Ovary (tissue), 9 donors: ENCODE measurements around the gene CCNQ. TPM values are rescaled to one million over a fixed set of nuclear protein-coding genes. Genes with fewer than 3 reads are reported as not detected.
A peak's percentile ranks its signal among the peaks of the same experiment; 100 is the strongest.

Experiments used
- DNase-seq, 5 donors: peaks; one replicate each; pipeline ENCODE4 v3.0.0-alpha.2; 2019 to 2020
- H3K27ac ChIP-seq, 2 donors: fragments of 200-600 bp; one replicate each; pipeline versions ENCODE4 v1.5.1 to v1.8.0; 2019 to 2022
- H3K27me3 ChIP-seq: fragments of 200-600 bp; one replicate; pipeline ENCODE4 v1.8.0; 2022
- H3K36me3 ChIP-seq: fragments of 200-600 bp; sonication (generic); one replicate; pipeline ENCODE4 v1.5.1; 2019
- H3K4me1 ChIP-seq: one replicate; pipeline ENCODE4 v1.8.1; 2013; ENCODE audit warnings: mild to moderate bottlenecking, moderate library complexity; ENCODE audit not compliant: insufficient read depth
- H3K4me3 ChIP-seq: fragments of 200-600 bp; sonication (generic); one replicate; pipeline ENCODE4 v1.5.1; 2017
- H3K9me3 ChIP-seq, 2 donors: fragments of 200-600 bp in 1 of 2; sonication (generic) in 1 of 2; one replicate each; pipeline versions ENCODE4 v1.5.1 to v1.8.1; 2013 to 2019; ENCODE audit warnings: mild to moderate bottlenecking in 1 of 2, moderate library complexity in 1 of 2
- EP300 ChIP-seq: sonication (generic); formaldehyde crosslinking; IDR thresholded peaks from one replicate; pipeline ENCODE4 v1.6.1; 2017; ENCODE audit warnings: antibody characterized with exemption
- POLR2A ChIP-seq: fragments of 450-650 bp; IDR thresholded peaks from one replicate; pipeline ENCODE4 v1.6.1; 2017; ENCODE audit warnings: antibody characterized with exemption, mild to moderate bottlenecking, moderate library complexity
- WGBS, 3 donors: extraction: QIAGEN DNeasy Blood & Tissue Kit in 1 of 3; methylation state at CpG; one replicate each; pipeline versions ENCODE4 v1.1.5 to v1.1.7; 2013 to 2017; 5-methylcytosine and 5-hydroxymethylcytosine counted together
- intact Hi-C, 4 donors: fragments of 100-400 bp; cut with DNase I; formaldehyde crosslinking; loops; one replicate each; pipeline versions ENCODE4 v1.11.0 to v1.15.1; 2022 to 2023
- polyA plus RNA-seq, 2 donors: library from polyadenylated mRNA; stranded (reverse); fragments of 200-250 nt in 1 of 2; fragments of 350-450 nt in 1 of 2; fragmentation: Illumina TruSeq in 1 of 2; extraction: RNeasy Lipid Tissue Mini Kit (QIAGEN cat#74804) in 1 of 2; gene quantifications; one replicate each; pipeline ENCODE4 v1.2.3, GENCODE V29; 2013 to 2014
- total RNA-seq, 7 donors: library from RNA; depleted of rRNA in 2 of 7; stranded (reverse); fragments of >200 nt in 2 of 7; fragmentation: NEBNext Ultra II Directional in 3 of 7; extraction: Animal tissue kit (Norgen Biotek cat#: 25700) in 3 of 7; gene quantifications; one replicate each; pipeline versions ENCODE4 v1.1.0 to v1.2.4, GENCODE V29; 2016 to 2023
- TF ChIP-seq, protein P1 (sequence below), 3 donors: fragments of 450-650 bp in 2 of 3; fragments of 200-600 bp in 1 of 3; IDR thresholded peaks; one replicate each; pipeline versions ENCODE4 v1.5.1 to v1.8.0; 2016 to 2022; ENCODE audit warnings: antibody characterized with exemption in 3 of 3, mild to moderate bottlenecking in 1 of 3
- donor health status: DM: no; HTN: no; CAD: no; lungs with moderate emphysema.
- donor health status: DM: no; HTN: no; CAD: no.
- donor health status: Bipolar disorder and iron deficiency.
- donor health status: DM: yes; HTN: yes; CAD: no.
- donor health status: DM: no; HTN: no; CAD: no.
- donor health status: DM: yes; HTN: yes; CAD: no.

CCNQ gene
- total and polyA plus RNA-seq, 9 donors = 15.5 to 23.8 (median 19.3) TPM

DNA sequence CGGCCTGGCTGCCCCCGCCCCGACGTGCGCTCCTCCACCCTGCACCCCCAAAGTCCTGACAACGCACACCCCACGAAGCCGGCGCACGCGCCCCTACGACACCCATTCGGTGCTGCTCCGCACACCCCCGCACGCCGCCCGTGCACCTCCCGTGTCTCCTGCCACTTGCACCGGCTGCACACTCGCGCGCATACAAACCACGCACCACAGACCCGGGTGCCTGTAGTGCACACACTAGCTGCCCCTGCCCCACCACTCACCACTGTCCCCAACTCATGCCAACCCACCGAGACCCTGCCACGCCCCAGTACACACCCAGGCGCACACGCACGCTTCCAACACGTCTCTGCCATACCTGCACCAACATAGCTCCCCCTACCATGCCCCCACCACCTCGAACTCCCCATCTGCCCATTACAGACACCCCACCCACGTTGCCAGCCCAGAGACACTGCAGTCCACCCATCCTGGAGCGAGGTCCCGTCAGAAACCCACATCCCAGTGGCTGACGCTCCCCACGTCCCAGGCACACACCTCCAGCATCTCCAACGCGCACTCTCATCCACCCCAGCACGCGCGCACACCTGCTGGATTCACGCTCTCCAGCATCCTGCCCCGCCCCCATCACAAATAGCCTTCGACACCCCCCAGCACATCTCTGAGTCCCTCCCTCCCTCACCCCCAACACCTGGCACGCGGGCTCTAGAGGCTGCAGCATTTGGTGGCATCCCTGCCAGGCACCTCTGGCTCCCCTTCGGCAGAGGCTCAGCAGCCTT, 43.9 kb upstream of the CCNQ start:
- TF ChIP-seq POLR2A (no peak), EP300 (no peak)
- TF ChIP-seq, protein P1, sequence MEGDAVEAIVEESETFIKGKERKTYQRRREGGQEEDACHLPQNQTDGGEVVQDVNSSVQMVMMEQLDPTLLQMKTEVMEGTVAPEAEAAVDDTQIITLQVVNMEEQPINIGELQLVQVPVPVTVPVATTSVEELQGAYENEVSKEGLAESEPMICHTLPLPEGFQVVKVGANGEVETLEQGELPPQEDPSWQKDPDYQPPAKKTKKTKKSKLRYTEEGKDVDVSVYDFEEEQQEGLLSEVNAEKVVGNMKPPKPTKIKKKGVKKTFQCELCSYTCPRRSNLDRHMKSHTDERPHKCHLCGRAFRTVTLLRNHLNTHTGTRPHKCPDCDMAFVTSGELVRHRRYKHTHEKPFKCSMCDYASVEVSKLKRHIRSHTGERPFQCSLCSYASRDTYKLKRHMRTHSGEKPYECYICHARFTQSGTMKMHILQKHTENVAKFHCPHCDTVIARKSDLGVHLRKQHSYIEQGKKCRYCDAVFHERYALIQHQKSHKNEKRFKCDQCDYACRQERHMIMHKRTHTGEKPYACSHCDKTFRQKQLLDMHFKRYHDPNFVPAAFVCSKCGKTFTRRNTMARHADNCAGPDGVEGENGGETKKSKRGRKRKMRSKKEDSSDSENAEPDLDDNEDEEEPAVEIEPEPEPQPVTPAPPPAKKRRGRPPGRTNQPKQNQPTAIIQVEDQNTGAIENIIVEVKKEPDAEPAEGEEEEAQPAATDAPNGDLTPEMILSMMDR (IDR thresholded peaks at IDR 0.05) = no peak
- H3K27ac ChIP-seq = no peak overlapping the region
- H3K27me3 ChIP-seq = no peaks in the 10 kb centered on the region
- no peak overlapping the region for H3K4me3 ChIP-seq
- intact Hi-C loops = no loop called here
- H3K36me3 ChIP-seq = no peaks in the 10 kb centered on the region
- WGBS, 3 donors = 30 to 45% (median 41%) methylated on average over 41 to 48 of the region's 48 CpGs
- H3K4me1 ChIP-seq = no peaks in the 10 kb centered on the region
- DNase-seq = peak in 2 of 5 donors; percentile 3 to 25
- H3K9me3 ChIP-seq = no peaks in the 10 kb centered on the region

DNA sequence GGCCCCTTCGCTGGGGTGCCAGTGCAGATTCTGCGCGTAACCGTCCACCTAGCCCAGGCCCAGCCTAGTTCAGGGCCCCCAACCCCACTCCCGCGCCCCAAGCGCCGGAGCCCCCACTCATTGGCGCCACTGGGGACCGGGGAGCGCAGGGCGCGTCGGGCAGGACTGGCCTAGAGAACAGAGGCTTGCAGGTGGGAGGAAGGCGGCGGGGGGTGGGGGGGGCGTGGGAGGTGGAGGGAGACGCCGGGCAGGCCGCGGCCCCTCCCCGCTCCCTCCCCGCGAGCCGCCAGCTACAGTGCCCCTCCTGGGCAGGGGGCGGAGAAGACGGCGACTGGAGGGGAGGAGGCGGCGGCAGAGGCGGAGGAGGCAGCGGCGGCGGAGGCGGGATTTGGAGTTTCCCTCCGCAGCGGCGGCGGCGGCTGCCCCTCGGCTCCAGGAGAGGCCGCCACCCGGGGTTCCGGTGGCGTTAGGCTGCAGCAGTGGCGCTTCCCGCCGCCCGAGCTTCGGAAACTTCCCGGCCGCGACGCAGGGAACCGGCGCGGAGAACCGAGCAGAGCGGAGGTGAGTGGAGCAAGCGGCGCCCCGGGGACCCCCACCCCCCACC, 43.2 kb upstream of the CCNQ start:
- no peaks in the 10 kb centered on the region for H3K36me3 ChIP-seq
- WGBS, 3 donors = 20 to 32% (median 32%) methylated on average over 47 to 62 of the region's 62 CpGs
- intact Hi-C loops = no loop called here
- no peaks in the 10 kb centered on the region for H3K9me3 ChIP-seq
- TF ChIP-seq POLR2A (no peak), EP300 (no peak)
- TF ChIP-seq, protein P1 (IDR thresholded peaks at IDR 0.05) = no peak
- no peak overlapping the region for H3K4me3 ChIP-seq
- H3K27me3 ChIP-seq = no peaks in the 10 kb centered on the region
- no peak overlapping the region for H3K27ac ChIP-seq
- DNase-seq = peak in 1 of 5 donors; percentile 33
- no peaks in the 10 kb centered on the region for H3K4me1 ChIP-seq

DNA sequence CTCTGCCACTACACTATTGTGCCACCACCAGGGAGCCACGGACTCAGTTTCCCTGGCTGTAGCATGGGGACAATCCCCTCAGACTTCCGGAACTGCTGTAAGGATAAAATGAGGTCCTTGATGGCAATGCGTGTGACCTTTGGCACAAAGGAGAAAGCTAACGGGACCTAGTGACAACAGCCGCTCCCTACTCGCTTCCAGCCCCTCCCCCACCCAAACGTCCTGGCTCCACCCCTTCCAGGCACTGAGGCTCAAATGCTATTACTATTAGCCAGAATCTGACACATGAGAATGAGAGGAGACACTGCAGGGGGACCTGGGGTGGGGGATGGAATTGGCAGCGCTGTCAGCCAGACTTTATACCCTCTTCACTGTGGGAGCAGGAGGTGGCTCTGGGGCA, 42.7 kb upstream of the CCNQ start:
- no peak for TF ChIP-seq POLR2A
- TF ChIP-seq EP300 = no peak
- TF ChIP-seq, protein P1 (IDR thresholded peaks at IDR 0.05) = no peak
- 27 to 36% (median 33%) methylated on average over 8 of the region's 8 CpGs for WGBS, 3 donors
- no peaks in the 10 kb centered on the region for H3K9me3 ChIP-seq
- no peaks in the 10 kb centered on the region for H3K27me3 ChIP-seq
- H3K4me3 ChIP-seq = no peak overlapping the region
- H3K36me3 ChIP-seq = no peaks in the 10 kb centered on the region
- DNase-seq = no peak
- H3K27ac ChIP-seq = no peak overlapping the region
- intact Hi-C loops = no loop called here
- H3K4me1 ChIP-seq = no peaks in the 10 kb centered on the region

DNA sequence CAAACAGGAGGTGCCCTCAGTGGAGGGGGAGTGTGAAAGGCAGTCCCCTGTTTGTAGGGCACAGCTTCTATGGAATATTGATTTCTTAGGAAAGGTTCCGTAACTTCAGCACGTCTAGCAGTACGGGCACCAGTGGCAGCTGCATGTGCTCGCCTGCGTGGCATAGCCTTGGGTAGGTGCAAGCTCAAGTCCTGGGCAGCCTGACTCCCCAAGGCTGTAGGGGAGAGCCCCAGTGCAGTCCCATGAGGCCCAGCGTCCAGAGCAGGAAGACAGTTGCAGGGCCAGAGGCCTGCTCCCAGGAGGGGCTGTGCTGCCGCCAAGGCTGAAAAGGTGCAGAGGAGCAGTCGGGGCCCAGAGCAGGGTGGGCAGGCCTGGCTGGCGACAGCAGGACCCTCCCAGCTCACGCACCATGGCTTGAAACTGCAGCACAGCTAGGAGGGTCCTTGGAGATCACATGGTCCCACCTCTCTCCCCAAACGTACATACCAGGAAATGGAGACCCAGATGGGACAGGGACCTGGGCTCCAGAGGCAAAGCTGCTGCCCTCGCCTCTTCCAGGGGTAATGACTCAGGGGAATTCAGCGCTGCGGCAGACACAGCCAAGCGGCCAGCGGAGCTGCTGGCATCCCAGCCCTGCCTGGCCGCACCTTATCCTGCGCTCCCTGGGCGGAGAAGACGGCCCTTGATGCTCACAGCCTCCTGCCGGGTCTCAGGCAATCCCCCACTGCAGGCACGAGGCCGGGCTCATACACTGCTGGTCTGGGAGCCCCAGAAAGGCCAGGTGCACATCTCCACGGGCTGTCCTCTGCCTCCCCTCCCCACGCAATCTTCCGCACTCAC, 42.0 kb upstream of the CCNQ start:
- no peak for DNase-seq
- TF ChIP-seq, protein P1 (IDR thresholded peaks at IDR 0.05) = no peak
- TF ChIP-seq EP300 (no peak), POLR2A (no peak)
- no peak overlapping the region for H3K27ac ChIP-seq
- 74 to 75% (median 74%) methylated on average over 26 of the region's 26 CpGs for WGBS, 3 donors
- H3K9me3 ChIP-seq = no peaks in the 10 kb centered on the region
- intact Hi-C loops = no loop called here
- no peaks in the 10 kb centered on the region for H3K36me3 ChIP-seq
- H3K4me1 ChIP-seq = no peaks in the 10 kb centered on the region
- H3K4me3 ChIP-seq = no peak overlapping the region
- H3K27me3 ChIP-seq = no peaks in the 10 kb centered on the region
